T-helper 2 cell treated with Interferon-gamma antibody and Interleukin-4, amounts not matched to agents 5 μg/mL and 100 μg/mL, for 36 hours (primary cell): ENCODE results near the gene OGT.
"Not testable (repeated sequence)": the region's sequence is repeated elsewhere in the genome, so short reads cannot be mapped to it uniquely, and the experiment has no call there.

ENCODE experiments used
- DNase-seq: peaks from one replicate; pipeline ENCODE4 v3.0.0; 2021; ENCODE audit warnings: low spot score
- H3K27ac Mint-ChIP-seq: one replicate; pipeline ENCODE4 v1.8.0; 2021; ENCODE audit warnings: mild to moderate bottlenecking, mixed read lengths
- H3K27me3 Mint-ChIP-seq: one replicate; pipeline ENCODE4 v1.8.0; 2021; ENCODE audit warnings: low read depth, mixed read lengths
- H3K36me3 Mint-ChIP-seq: one replicate; pipeline ENCODE4 v1.8.0; 2021; ENCODE audit warnings: low read depth, mixed read lengths
- H3K4me1 Mint-ChIP-seq: one replicate; pipeline ENCODE4 v1.8.0; 2021; ENCODE audit warnings: low read depth, mixed read lengths
- H3K4me3 Mint-ChIP-seq: one replicate; pipeline ENCODE4 v1.8.0; 2022; ENCODE audit warnings: mild to moderate bottlenecking, moderate library complexity, mixed read lengths
- H3K9me3 Mint-ChIP-seq: one replicate; pipeline ENCODE4 v1.8.0; 2021; ENCODE audit warnings: mixed read lengths

The OGT gene

DNA sequence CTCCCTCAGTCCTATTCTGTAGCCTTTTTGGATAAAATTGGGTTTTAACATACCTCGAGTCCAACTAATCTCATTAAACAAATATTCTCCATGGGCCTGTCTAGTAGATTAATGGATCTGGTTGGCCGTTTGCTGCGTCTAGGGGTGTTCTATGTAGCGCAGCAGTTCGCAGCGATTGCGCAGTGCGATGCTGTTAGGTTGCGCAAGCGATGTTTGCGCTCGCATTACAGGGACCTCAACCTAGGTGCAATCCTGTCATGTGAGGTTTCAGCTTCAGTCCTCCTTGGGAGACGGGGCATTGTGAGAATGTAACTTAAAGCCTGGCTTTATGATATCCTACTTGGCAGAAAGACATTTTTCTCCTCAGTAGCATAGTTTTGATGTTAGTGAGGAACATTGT, 14.0 kb downstream of the OGT start:
- Mint-ChIP-seq H3K4me1 (peaks cover 36% of the 10 kb centered on the region), H3K4me3 (no peak overlapping the region), H3K9me3 (no peaks in the 10 kb centered on the region), H3K27ac (no peak overlapping the region), H3K27me3 (no peaks in the 10 kb centered on the region), H3K36me3 (peaks cover 54% of the 10 kb centered on the region)
- DNase-seq = no peak

DNA sequence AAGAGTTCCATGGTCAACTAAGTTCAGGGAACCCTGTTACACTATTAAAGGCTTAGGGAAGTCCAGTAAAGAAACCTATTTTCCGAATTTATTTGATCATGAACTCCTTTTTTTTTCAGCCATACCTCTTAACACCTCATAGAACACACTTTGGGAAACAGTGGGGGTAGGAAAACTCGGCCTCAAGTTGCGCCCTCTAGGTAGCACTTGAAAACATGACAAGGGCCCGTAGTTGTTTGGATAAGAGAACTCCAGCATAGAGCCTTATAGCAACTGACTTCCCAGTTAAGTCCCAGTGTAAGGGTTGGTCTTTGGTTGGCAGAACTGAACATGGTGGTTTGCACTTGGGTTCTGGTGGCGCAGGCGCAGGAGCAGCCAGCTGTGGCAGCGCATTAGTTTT, 14.4 kb downstream of the OGT start:
- Mint-ChIP-seq H3K27me3 (no peaks in the 10 kb centered on the region), H3K9me3 (no peaks in the 10 kb centered on the region), H3K36me3 (peaks cover 50% of the 10 kb centered on the region), H3K27ac (no peak overlapping the region), H3K4me1 (peaks cover 32% of the 10 kb centered on the region), H3K4me3 (no peak overlapping the region)
- no peak for DNase-seq

DNA sequence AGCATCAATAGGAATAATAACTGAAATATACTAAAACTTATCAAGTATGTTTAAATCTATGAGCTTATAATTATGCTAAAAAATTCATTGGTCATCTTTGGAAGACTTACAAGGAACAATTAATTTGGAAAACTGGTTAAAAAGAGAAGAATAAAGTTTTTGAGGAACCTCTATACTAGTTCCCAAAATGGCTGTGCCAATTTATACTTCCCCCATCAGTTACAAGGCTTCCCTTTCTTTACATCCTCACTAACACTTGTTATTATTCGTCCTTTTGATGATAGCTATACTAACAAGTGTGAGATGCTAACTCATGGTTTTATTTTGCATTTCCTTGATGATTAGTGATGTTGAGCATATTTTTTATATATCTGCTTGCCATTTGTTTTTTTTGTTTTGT, 17.1 kb downstream of the OGT start:
- Mint-ChIP-seq H3K27ac (peak overlapping the region; percentile 49), H3K4me3 (peak overlapping the region; percentile 34), H3K9me3 (no peaks in the 10 kb centered on the region), H3K4me1 (peaks cover 25% of the 10 kb centered on the region), H3K27me3 (no peaks in the 10 kb centered on the region), H3K36me3 (peaks cover 40% of the 10 kb centered on the region)
- DNase-seq = no peak

DNA sequence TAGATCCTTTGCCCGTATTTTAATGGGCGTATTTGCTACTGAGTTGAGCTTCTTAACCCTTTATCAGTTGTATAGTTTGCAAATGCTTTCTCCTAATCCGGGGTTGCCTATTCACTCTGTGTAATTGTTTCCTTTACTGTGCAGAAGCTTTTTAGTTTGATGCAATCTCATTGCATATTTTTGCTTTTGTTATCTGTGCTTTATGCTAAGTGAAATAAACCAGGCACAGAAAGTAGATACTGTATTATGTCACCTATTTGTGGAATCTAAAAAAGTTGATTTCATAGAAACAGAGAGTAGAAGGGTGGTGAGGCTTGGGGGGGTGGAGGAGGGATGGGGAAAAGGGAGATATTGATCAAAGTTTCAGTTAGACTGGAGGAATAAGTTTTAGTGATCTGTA, 17.7 kb downstream of the OGT start:
- no peaks in the 10 kb centered on the region for H3K27me3 Mint-ChIP-seq
- H3K4me3 Mint-ChIP-seq = peak overlapping the region; percentile 34
- no peaks in the 10 kb centered on the region for H3K9me3 Mint-ChIP-seq
- peaks cover 45% of the 10 kb centered on the region for H3K36me3 Mint-ChIP-seq
- no peak for DNase-seq
- H3K27ac Mint-ChIP-seq = peak overlapping the region; percentile 49
- H3K4me1 Mint-ChIP-seq = peaks cover 25% of the 10 kb centered on the region

DNA sequence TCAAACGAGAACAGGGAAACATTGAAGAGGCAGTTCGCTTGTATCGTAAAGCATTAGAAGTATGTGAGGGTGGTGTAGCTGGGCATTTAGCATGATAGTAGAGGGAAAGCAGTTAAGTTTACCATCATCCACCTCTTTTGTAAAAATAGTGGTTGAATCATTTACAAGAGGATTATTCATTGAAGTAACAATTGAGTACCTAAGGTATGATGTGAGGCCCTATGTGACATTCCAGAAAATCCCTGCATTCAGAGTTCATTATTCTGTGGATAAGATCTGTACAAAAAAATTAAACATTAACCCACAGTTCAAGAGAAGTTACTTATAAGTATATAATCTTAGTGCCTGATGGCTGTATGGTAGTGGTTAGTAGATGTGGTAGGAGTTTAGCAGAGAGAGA, 23.1 kb downstream of the OGT start:
- Mint-ChIP-seq H3K4me1 (peaks cover 5% of the 10 kb centered on the region), H3K27ac (no peak overlapping the region), H3K9me3 (no peaks in the 10 kb centered on the region), H3K27me3 (no peaks in the 10 kb centered on the region), H3K4me3 (no peak overlapping the region), H3K36me3 (peaks cover 42% of the 10 kb centered on the region)
- no peak for DNase-seq

DNA sequence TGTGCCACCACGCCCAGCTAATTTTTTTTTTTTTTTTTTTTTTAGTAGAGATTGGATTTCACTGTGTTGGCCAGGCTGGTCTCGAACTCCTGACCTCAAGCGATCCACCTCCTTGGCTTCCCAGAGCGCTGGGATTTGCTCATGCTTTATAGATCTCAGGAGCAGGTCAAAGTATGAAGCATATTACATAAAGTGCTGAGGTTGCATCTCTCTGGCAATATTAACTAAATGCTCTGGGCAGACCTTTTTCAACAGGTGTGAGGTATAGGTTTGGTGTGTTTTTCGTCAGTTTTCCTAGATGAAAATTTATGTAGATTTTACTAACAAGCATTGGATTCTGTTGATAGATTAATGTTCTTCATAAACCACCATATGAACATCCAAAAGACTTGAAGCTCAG, 26.0 kb downstream of the OGT start:
- Mint-ChIP-seq H3K4me1 (peaks cover 4% of the 10 kb centered on the region), H3K36me3 (peaks cover 51% of the 10 kb centered on the region), H3K27me3 (no peaks in the 10 kb centered on the region), H3K9me3 (no peaks in the 10 kb centered on the region), H3K4me3 (no peak overlapping the region), H3K27ac (no peak overlapping the region)
- no peak for DNase-seq

DNA sequence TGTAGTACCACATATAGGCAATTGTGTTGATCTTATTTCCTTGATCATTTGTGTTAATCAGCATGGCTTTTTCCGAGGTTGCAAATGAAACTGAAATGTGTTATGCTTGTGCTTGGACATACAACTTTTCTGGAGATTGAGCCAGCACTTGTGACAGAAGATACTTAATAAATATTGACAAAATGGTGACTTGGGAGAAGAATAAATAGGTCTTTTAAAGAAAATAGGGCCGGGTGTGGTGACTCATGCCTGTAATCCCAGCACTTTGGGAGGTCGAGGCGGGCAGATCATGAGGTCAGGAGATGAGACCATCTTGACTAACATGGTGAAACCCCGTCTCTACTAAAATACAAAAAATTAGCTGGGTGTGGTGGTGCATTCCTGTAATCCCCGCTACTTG, 26.9 kb downstream of the OGT start:
- H3K9me3 Mint-ChIP-seq, DNase-seq, H3K4me3 Mint-ChIP-seq, H3K4me1 Mint-ChIP-seq, H3K27ac Mint-ChIP-seq, H3K27me3 Mint-ChIP-seq: not testable (repeated sequence)
- H3K36me3 Mint-ChIP-seq = peaks cover 53% of the 10 kb centered on the region

DNA sequence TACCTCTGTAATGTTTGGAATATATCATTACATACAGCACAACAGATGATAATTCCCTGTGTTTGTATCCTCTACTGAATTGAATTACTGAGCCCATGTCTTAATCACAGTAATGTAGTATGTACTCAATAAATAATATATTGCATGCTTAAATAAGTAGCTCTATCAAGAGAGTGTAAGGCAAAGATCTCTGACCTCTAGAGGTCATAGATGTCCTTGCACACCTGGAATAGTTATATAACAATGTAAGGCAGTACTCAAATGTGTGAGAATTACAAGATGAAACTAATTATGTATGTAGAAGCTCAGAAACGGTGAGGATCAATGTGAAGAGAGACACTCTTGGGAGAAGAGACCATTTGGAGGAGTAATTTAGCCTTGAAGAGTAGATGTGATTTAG, 31.0 kb downstream of the OGT start:
- H3K9me3 Mint-ChIP-seq = no peaks in the 10 kb centered on the region
- no peaks in the 10 kb centered on the region for H3K27me3 Mint-ChIP-seq
- no peak overlapping the region for H3K27ac Mint-ChIP-seq
- no peaks in the 10 kb centered on the region for H3K4me1 Mint-ChIP-seq
- no peak overlapping the region for H3K4me3 Mint-ChIP-seq
- DNase-seq = no peak
- peaks cover 55% of the 10 kb centered on the region for H3K36me3 Mint-ChIP-seq

DNA sequence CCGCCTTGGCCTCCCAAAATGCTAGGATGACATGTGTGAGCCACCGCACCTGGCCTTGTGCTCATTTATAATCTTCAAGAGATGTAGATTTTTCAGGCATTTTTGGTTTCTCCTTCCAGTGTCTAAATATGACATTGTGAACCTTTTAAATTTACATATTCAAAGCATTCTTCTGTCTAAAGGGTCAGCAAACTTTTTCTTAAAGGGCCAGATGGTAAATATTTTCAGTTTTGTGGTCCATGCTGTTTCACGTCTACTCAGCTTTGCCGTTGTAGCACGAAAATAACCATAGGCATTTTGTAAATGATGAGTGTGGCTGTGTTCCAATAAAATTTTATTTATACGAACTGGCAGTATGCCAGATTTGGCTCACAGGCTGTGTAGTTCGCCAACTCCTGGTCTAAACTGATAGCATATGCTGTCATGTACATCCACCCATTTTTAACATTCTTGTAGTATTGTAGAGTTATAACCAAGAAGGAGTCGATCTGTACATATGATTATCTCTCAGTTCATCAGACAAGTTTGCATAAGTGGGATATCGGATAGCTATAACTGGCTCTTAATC, 32.7 kb downstream of the OGT start:
- no peak for DNase-seq
- H3K36me3 Mint-ChIP-seq = peaks cover 53% of the 10 kb centered on the region
- no peaks in the 10 kb centered on the region for H3K4me1 Mint-ChIP-seq
- no peak overlapping the region for H3K27ac Mint-ChIP-seq
- no peaks in the 10 kb centered on the region for H3K9me3 Mint-ChIP-seq
- H3K4me3 Mint-ChIP-seq = no peak overlapping the region
- no peaks in the 10 kb centered on the region for H3K27me3 Mint-ChIP-seq

DNA sequence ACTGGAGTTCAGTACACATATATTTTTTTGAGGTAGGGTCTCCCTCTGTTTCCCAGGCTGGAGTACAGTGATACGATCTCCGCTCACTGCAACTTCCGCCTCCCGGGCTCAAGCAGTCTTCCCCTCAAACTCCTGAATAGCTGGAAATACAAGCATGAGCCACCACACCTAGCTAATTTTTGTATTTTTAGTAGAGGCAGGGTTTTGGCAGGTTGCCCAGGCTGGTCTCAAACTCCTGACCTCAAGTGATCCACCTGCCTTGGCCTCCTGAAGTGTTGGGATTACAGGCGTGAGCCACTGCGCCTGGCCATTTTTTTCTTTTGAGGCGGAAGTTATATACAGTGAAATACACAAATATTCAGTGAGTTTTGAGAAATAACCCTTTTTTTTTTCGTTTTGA, 38.5 kb downstream of the OGT start:
- not testable (repeated sequence) for H3K4me1 Mint-ChIP-seq, H3K27me3 Mint-ChIP-seq, H3K27ac Mint-ChIP-seq, DNase-seq, H3K9me3 Mint-ChIP-seq, H3K4me3 Mint-ChIP-seq
- H3K36me3 Mint-ChIP-seq = peaks cover 41% of the 10 kb centered on the region

DNA sequence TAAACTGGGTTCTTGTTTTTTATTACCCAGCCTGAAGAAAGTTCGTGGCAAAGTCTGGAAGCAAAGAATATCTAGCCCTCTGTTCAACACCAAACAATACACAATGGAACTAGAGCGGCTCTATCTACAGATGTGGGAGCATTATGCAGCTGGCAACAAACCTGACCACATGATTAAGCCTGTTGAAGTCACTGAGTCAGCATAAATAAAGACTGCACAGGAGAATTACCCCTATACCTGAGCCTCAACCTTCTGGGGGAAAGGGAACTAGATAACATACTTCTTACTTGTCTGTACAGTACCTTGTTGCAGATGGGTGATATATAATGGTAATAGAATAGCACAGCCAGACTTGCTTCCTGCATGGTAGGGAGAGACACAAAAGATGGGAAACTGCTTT, 40.7 kb downstream of the OGT start:
- no peaks in the 10 kb centered on the region for H3K4me1 Mint-ChIP-seq
- H3K27me3 Mint-ChIP-seq = no peaks in the 10 kb centered on the region
- H3K36me3 Mint-ChIP-seq = peaks cover 36% of the 10 kb centered on the region
- DNase-seq = no peak
- no peaks in the 10 kb centered on the region for H3K9me3 Mint-ChIP-seq
- no peak overlapping the region for H3K4me3 Mint-ChIP-seq
- H3K27ac Mint-ChIP-seq = no peak overlapping the region

DNA sequence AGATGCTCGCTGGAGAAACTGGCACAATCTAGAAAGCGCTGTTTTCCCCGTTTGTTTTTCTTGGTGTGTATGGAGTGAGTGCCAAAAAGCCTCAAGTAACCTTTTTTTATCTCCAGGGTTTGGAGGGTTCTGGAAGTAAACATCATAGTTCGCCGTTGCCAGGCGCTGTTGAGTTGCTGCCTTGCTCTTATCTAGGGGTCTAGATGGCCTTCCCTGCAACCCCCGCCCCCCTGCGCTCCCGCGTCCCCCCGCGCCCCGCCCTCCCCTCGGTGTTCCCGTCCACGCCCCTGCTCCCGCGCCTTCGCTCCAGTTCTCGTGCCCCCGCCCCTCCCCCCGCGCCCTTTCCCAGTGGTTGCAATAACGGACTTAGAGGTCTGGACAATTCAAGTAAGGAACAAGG, 44.8 kb downstream of the OGT start:
- H3K4me3 Mint-ChIP-seq = no peak overlapping the region
- H3K36me3 Mint-ChIP-seq = peaks cover 35% of the 10 kb centered on the region
- DNase-seq = no peak
- no peaks in the 10 kb centered on the region for H3K27me3 Mint-ChIP-seq
- H3K4me1 Mint-ChIP-seq = no peaks in the 10 kb centered on the region
- no peak overlapping the region for H3K27ac Mint-ChIP-seq
- H3K9me3 Mint-ChIP-seq = no peaks in the 10 kb centered on the region

DNA sequence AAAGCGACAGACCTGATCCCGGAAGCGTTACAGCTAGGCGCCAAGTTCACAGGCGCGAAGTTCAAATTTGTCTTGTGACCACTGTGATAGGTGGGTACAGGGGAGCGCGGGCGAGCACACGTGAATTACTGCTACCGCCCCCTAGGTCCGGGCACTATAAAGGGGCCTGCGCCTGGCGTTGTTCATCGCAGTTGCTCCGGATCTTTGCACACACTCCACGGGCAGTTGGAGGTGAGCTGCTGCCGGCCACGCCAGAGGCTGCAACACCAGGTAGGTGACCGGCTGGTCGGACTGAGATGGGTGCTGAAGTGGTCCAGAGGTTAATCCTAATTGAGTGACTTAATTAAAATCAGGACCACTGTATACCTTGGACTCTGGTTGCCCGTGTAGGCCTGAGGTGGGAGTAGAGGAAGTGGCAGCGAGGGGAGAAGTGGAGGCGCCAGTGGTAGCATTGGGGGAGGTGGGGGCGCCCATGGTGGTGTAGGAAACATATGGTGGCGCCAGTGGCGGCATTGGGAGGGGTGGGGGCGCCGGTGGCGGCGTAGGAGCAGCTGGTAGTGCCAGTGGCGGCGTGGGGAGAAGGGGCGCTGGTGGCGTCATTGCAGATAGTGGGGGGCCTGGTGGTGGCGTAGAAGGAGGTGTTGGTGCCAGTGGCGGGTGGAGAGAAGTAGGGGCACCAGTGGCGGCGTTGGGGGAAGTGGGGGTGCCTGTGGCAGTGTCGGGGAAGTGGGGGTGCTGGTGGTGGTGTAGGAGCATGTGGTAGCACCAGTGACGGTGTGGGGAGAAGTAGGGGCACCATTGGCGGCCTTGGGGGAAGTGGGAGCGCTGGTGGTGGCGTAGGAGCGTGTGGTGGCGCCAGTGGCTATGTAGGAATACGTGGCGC, 45.6 kb downstream of the OGT start, which contains the start of gene GCNA:
Gene GCNA, plus strand, starts transcription at position 185 of the 883 bp plus-strand sequence. CDS start 2,385 bp downstream, outside the sequence.
- no peak within 1 kb of the TSS for H3K27ac Mint-ChIP-seq
- DNase-seq = no peak
- H3K27me3 Mint-ChIP-seq = no peaks in the 10 kb centered on the region
- peaks cover 30% of the 10 kb centered on the region for H3K36me3 Mint-ChIP-seq
- no peak within 1 kb of the TSS for H3K4me3 Mint-ChIP-seq
- no peaks in the 10 kb centered on the region for H3K9me3 Mint-ChIP-seq
- H3K4me1 Mint-ChIP-seq = no peaks in the 10 kb centered on the region

DNA sequence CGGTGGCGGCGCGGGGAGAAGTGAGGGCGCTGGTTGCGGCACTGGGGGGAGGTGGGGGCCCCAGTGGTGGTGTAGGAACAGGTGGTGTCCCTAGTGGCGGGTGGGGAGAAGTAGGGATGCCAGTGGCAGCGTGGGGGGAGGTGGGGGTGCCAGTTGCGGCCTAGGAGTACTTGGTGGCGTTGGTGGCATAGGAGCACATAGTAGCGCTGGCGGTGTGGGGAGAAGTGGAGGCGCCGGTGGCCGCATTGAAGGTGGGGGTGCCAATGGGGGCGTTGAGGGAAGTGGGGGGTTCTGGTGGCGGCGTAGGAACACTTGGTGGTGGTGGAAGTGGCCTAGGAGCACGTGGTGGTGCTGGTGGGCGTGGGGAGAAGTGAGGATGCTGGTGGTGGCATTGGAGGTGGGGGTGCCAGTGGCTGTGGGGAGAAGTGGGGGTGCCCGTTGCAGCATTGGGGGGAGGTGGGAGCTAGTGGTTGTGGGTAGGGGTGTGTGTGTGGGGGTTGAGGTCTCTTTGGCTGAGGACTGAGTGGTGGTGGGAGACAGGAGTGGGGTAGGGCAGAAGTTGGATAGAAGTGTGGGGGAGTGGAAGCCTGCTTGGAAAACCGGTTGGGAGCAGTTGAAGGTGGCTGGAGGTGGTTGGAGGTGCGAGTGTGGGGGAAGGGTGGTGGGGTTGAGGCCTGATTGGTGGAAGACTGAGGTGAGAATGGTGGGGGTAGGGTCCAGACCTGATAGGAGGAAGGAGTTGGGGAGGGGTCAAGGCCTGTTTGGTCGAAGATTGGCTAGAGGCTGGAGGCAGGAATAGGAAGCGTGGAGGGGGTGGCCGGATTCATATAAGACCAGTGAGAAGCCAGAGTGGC, 46.5 kb downstream of the OGT start:
- no peaks in the 10 kb centered on the region for H3K9me3 Mint-ChIP-seq
- no peaks in the 10 kb centered on the region for H3K27me3 Mint-ChIP-seq
- H3K36me3 Mint-ChIP-seq = peaks cover 22% of the 10 kb centered on the region
- H3K4me3 Mint-ChIP-seq = no peak overlapping the region
- H3K4me1 Mint-ChIP-seq = no peaks in the 10 kb centered on the region
- peak overlapping the region; percentile 67 for H3K27ac Mint-ChIP-seq
- no peak for DNase-seq
